BLaER1 treated with 17β-estradiol and CSF1 and Interleukin-3, amounts not matched to agents 10 nM and 100 nM (cell line): ENCODE data around the gene KIF21A.

Experiments
- H3K27ac ChIP-seq, 11 experiments: shearing (Covaris generic); formaldehyde crosslinking; 2 replicates each; pipeline ENCODE4 v1.8.1; 2022
- H3K27me3 ChIP-seq, 11 experiments: shearing (Covaris generic); formaldehyde crosslinking; 2 replicates each; pipeline ENCODE4 v1.8.1; 2022
- H3K36me3 ChIP-seq, 11 experiments: shearing (Covaris generic); formaldehyde crosslinking; 2 replicates each; pipeline ENCODE4 v1.8.1; 2022
- H3K4me1 ChIP-seq, 10 experiments: shearing (Covaris generic); formaldehyde crosslinking; 2 replicates each; pipeline ENCODE4 v1.8.1; 2022
- H3K4me2 ChIP-seq, 11 experiments: shearing (Covaris generic); formaldehyde crosslinking; 2 replicates each; pipeline ENCODE4 v1.8.1; 2022
- H3K4me3 ChIP-seq, 10 experiments: shearing (Covaris generic); formaldehyde crosslinking; 2 replicates each; pipeline ENCODE4 v1.8.1; 2022
- H3K9ac ChIP-seq, 11 experiments: shearing (Covaris generic); formaldehyde crosslinking; 2 replicates each; pipeline ENCODE4 v1.8.1; 2022
- H3K9me3 ChIP-seq, 11 experiments: shearing (Covaris generic); formaldehyde crosslinking; replicated peaks in 1 of 11; 2 replicates each; pipeline ENCODE4 v1.8.1; 2022
- H4K20me1 ChIP-seq, 11 experiments: shearing (Covaris generic); formaldehyde crosslinking; 2 replicates each; pipeline ENCODE4 v1.8.1; 2022
- Cebpa-rat ChIP-seq, 11 experiments: shearing (Covaris generic); IDR thresholded peaks; 2 replicates each; pipeline ENCODE4 v1.8.1; 2022

KIF21A gene

GRCh38 chr12:39440101-39440500 is 2.8 kb downstream of the KIF21A start:
- Histone ChIP-seq H3K4me1 (peaks cover 0 to 6% (median 0%) of the 10 kb centered on the region in 10 experiments; a peak in 2 of 20 replicates), H3K27me3 (no peaks in the 10 kb centered on the region), H3K4me2 (no peak overlapping the region), H3K4me3 (no peak overlapping the region), H3K9me3 (peaks cover 0 to 11% (median 10%) of the 10 kb centered on the region in 11 experiments; a peak in 16 of 22 replicates), H3K9ac (no peak overlapping the region), H3K27ac (no peak overlapping the region), H3K36me3 (no peaks in the 10 kb centered on the region), H4K20me1 (no peaks in the 10 kb centered on the region)
- no peak for TF ChIP-seq Cebpa-rat (IDR thresholded peaks at IDR 0.05)

DNA sequence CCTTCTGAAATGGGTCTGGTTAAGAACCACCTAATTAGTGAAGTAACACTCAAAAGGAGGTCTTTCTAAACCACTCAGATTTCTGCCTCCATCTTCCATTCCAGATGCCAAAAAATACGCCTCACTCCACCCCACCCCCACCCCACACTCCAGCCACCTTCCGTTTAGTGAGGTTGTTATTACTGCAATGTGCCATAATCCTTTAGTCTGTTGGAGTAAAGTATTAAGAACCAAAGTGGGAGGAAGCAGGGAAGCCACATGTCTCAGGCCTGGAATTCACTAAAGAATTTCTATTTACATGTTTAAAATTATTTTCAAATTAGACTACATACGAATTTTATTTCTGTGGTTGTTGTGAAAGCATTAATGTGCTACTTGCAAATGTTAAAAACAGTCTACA is 7.4 kb downstream of the KIF21A start:
- no peak overlapping the region for H3K4me2 ChIP-seq
- H4K20me1 ChIP-seq = no peaks in the 10 kb centered on the region
- H3K36me3 ChIP-seq = no peaks in the 10 kb centered on the region
- no peak for TF ChIP-seq Cebpa-rat (IDR thresholded peaks at IDR 0.05)
- no peaks in the 10 kb centered on the region for H3K4me1 ChIP-seq
- H3K27me3 ChIP-seq = no peaks in the 10 kb centered on the region
- H3K4me3 ChIP-seq = no peak overlapping the region
- no peak overlapping the region for H3K27ac ChIP-seq
- no peaks in the 10 kb centered on the region for H3K9me3 ChIP-seq
- H3K9ac ChIP-seq = no peak overlapping the region

- H3K27me3 ChIP-seq = no peaks in the 10 kb centered on the region
These were observed 11.1 kb downstream of the KIF21A start for GRCh38 chr12:39431797-39432196.

GRCh38 chr12:39431002-39431796 is 11.7 kb downstream of the KIF21A start:
- Histone ChIP-seq H3K4me3 (no peak overlapping the region), H3K27ac (no peak overlapping the region), H4K20me1 (no peaks in the 10 kb centered on the region), H3K27me3 (no peaks in the 10 kb centered on the region), H3K36me3 (no peaks in the 10 kb centered on the region), H3K4me1 (no peaks in the 10 kb centered on the region), H3K9me3 (no peaks in the 10 kb centered on the region), H3K9ac (no peak overlapping the region), H3K4me2 (no peak overlapping the region)
- TF ChIP-seq Cebpa-rat (IDR thresholded peaks at IDR 0.05) = no peak

More at GRCh38 chr12:39431797-39432196, 11.1 kb downstream of the KIF21A start:
- H3K4me1 ChIP-seq = no peaks in the 10 kb centered on the region
- TF ChIP-seq Cebpa-rat (IDR thresholded peaks at IDR 0.05) = no peak
- H3K36me3 ChIP-seq = no peaks in the 10 kb centered on the region
- no peak overlapping the region for H3K27ac ChIP-seq
- no peak overlapping the region for H3K4me3 ChIP-seq
- no peaks in the 10 kb centered on the region for H4K20me1 ChIP-seq
- H3K9ac ChIP-seq = no peak overlapping the region
- H3K4me2 ChIP-seq = no peak overlapping the region
- H3K9me3 ChIP-seq = no peaks in the 10 kb centered on the region

GRCh38 chr12:39429809-39430208 is 13.1 kb downstream of the KIF21A start:
- Histone ChIP-seq H4K20me1 (no peaks in the 10 kb centered on the region), H3K4me1 (no peaks in the 10 kb centered on the region), H3K9ac (no peak overlapping the region), H3K4me3 (no peak overlapping the region), H3K9me3 (no peaks in the 10 kb centered on the region), H3K27me3 (no peaks in the 10 kb centered on the region), H3K4me2 (no peak overlapping the region), H3K27ac (no peak overlapping the region), H3K36me3 (no peaks in the 10 kb centered on the region)
- TF ChIP-seq Cebpa-rat (IDR thresholded peaks at IDR 0.05) = no peak

GRCh38 chr12:39427360-39427808 is 15.5 kb downstream of the KIF21A start:
- Histone ChIP-seq H4K20me1 (no peaks in the 10 kb centered on the region), H3K36me3 (no peaks in the 10 kb centered on the region), H3K4me1 (no peaks in the 10 kb centered on the region), H3K27ac (no peak overlapping the region), H3K4me3 (no peak overlapping the region), H3K9me3 (no peaks in the 10 kb centered on the region), H3K9ac (no peak overlapping the region), H3K4me2 (no peak overlapping the region), H3K27me3 (no peaks in the 10 kb centered on the region)
- TF ChIP-seq Cebpa-rat (IDR thresholded peaks at IDR 0.05) = no peak

DNA sequence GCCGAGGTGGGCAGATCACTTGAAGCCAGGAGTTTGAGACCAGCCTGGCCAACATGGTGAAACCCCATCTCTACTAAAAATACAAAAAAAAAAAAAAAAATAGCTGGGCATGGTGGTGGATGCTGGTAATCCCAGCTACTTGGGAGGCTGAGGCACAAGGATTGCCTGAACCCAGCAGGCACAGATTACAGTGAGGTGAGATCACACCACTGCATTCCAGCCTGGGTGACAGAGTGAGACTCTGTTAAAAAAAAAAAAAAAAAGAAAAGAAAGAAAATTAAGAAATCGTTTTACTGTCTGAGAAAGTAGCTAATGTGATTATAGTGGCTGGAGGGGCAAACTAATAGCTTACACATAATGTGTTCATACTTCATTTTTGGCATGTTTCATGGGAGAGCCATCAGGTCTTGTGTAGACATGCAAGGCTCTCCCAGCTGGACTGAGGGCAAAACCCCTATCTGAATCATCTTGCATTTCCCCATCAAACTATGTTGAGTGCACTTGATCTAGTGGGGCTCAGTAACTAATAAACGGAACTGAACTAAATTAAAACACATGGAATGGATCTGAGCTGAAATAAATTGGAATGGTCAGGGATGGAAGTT is 16.2 kb downstream of the KIF21A start:
- no peak for TF ChIP-seq Cebpa-rat (IDR thresholded peaks at IDR 0.05)

DNA sequence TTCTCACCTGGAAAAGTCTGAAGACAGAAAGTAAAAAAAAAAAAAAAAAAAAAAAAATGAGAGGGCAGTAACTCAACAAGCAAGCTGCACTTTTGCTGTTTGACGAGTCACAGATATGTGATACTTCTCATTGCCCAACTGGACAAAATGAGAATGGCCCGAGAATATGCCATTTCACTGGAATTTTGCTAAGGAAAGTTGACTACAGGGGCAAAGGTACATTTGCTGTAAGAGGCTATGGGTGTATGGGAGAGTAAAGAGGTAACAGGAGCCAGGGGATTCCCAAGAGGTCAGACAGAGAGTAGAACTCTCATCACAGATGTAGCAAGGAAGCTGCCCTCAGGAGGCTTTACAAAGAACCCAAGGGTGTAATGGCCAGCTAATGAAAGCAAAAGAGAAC is 22.9 kb downstream of the KIF21A start:
- Histone ChIP-seq H4K20me1 (no peaks in the 10 kb centered on the region), H3K4me1 (no peaks in the 10 kb centered on the region), H3K4me2 (no peak overlapping the region), H3K4me3 (no peak overlapping the region), H3K36me3 (no peaks in the 10 kb centered on the region), H3K27ac (no peak overlapping the region), H3K27me3 (no peaks in the 10 kb centered on the region), H3K9me3 (no peaks in the 10 kb centered on the region), H3K9ac (no peak overlapping the region)
- no peak for TF ChIP-seq Cebpa-rat (IDR thresholded peaks at IDR 0.05)

More for the DNA sequence above, 16.2 kb downstream of the KIF21A start:
- H3K9ac ChIP-seq = no peak overlapping the region
- no peaks in the 10 kb centered on the region for H4K20me1 ChIP-seq
- no peaks in the 10 kb centered on the region for H3K4me1 ChIP-seq
- no peaks in the 10 kb centered on the region for H3K9me3 ChIP-seq
- no peak overlapping the region for H3K27ac ChIP-seq
- no peak overlapping the region for H3K4me3 ChIP-seq
- H3K4me2 ChIP-seq = no peak overlapping the region
- H3K27me3 ChIP-seq = no peaks in the 10 kb centered on the region
- no peaks in the 10 kb centered on the region for H3K36me3 ChIP-seq

DNA sequence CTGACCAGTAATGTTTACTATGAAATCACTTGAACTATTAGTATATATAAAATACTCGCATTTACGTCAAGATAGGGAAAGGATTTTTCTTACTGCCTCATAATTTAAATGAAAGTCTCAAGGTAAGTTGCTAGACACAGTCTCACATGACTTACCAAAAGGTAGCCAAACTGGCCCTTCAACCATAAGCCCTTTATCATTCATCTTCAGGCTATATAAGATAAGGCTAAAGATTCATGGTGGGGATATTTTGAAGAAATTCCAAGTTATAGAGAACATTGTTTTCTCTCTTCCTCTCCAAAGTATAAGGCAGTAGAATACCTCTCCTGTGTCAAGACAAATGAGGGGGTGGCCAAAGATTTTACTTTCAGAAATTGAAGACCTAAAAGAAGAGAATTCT is 23.4 kb downstream of the KIF21A start:
- no peak overlapping the region for H3K9ac ChIP-seq
- H3K27me3 ChIP-seq = no peaks in the 10 kb centered on the region
- H3K4me1 ChIP-seq = no peaks in the 10 kb centered on the region
- H3K36me3 ChIP-seq = no peaks in the 10 kb centered on the region
- H3K4me3 ChIP-seq = no peak overlapping the region
- H4K20me1 ChIP-seq = no peaks in the 10 kb centered on the region
- no peak for TF ChIP-seq Cebpa-rat (IDR thresholded peaks at IDR 0.05)
- H3K9me3 ChIP-seq = no peaks in the 10 kb centered on the region
- no peak overlapping the region for H3K4me2 ChIP-seq
- no peak overlapping the region for H3K27ac ChIP-seq

GRCh38 chr12:39417916-39418315 is 25.0 kb downstream of the KIF21A start:
- Histone ChIP-seq H3K27me3 (no peaks in the 10 kb centered on the region), H3K27ac (no peak overlapping the region), H3K4me1 (no peaks in the 10 kb centered on the region), H3K36me3 (no peaks in the 10 kb centered on the region), H3K4me2 (no peak overlapping the region), H3K4me3 (no peak overlapping the region), H4K20me1 (no peaks in the 10 kb centered on the region), H3K9me3 (no peaks in the 10 kb centered on the region), H3K9ac (no peak overlapping the region)
- no peak for TF ChIP-seq Cebpa-rat (IDR thresholded peaks at IDR 0.05)
